VCaP (cell line): ENCODE data around the gene ANXA11.

Source experiments
- H3K27ac ChIP-seq: fragments of 450-650 bp; 2 replicates; pipeline ENCODE4 v1.5.1; 2017
- CTCF ChIP-seq: fragments of 450-650 bp; conservative IDR thresholded peaks from 2 replicates; pipeline ENCODE4 v1.5.1; 2017; ENCODE audit warnings: mild to moderate bottlenecking, moderate library complexity

The ANXA11 gene

GRCh38 chr10:80196950-80197315 is 8.4 kb downstream of the ANXA11 start:
- TF ChIP-seq CTCF = no peak

GRCh38 chr10:80196270-80196949 is 8.9 kb downstream of the ANXA11 start:
- peak overlapping the region; percentile 81 for H3K27ac ChIP-seq
- no peak for TF ChIP-seq CTCF

More at GRCh38 chr10:80196950-80197315, 8.4 kb downstream of the ANXA11 start:
- H3K27ac ChIP-seq = peak overlapping the region; percentile 81

GRCh38 chr10:80195046-80195574 is 10.2 kb downstream of the ANXA11 start:
- no peak for TF ChIP-seq CTCF
- H3K27ac ChIP-seq = no peak overlapping the region; the same call in 1 of the 2 replicates

GRCh38 chr10:80194373-80195045 is 10.8 kb downstream of the ANXA11 start:
- H3K27ac ChIP-seq = no peak overlapping the region
- TF ChIP-seq CTCF = no peak

GRCh38 chr10:80192553-80192952 is 12.8 kb downstream of the ANXA11 start:
- H3K27ac ChIP-seq = no peak overlapping the region
- no peak for TF ChIP-seq CTCF

GRCh38 chr10:80191589-80192270 is 13.6 kb downstream of the ANXA11 start:
- TF ChIP-seq CTCF = no peak
- H3K27ac ChIP-seq = no peak overlapping the region

- no peak overlapping the region for H3K27ac ChIP-seq
- TF ChIP-seq CTCF = no peak
These were observed 16.6 kb downstream of the ANXA11 start for GRCh38 chr10:80188713-80189112.
